Memory B cell (primary cell): ENCODE measurements around the gene RUNDC3A.

Experiments used
- ATAC-seq: fragments of 150-1000 bp; cut with Tn5 transposase; 2 replicates; pipeline ENCODE4 v1.10.0; 2021; ENCODE audit warnings: low read depth, mild to moderate bottlenecking, moderate library complexity
- DNase-seq, 2 donors: peaks; one replicate each; pipeline ENCODE4 v3.0.0; 2022; ENCODE audit warnings: low spot score in 2 of 2
- H3K27ac Mint-ChIP-seq: one replicate; pipeline ENCODE4 v1.8.0; 2022; ENCODE audit warnings: mild to moderate bottlenecking, moderate library complexity, mixed read lengths
- H3K27me3 Mint-ChIP-seq: one replicate; pipeline ENCODE4 v1.8.0; 2022; ENCODE audit warnings: mixed read lengths
- H3K36me3 Mint-ChIP-seq: one replicate; pipeline ENCODE4 v1.8.0; 2022; ENCODE audit warnings: mild to moderate bottlenecking, mixed read lengths
- H3K4me1 Mint-ChIP-seq: one replicate; pipeline ENCODE4 v1.8.0; 2022; ENCODE audit warnings: mixed read lengths
- H3K4me3 Mint-ChIP-seq: one replicate; pipeline ENCODE4 v1.8.0; 2022; ENCODE audit warnings: mild to moderate bottlenecking, moderate library complexity, mixed read lengths
- H3K9me3 Mint-ChIP-seq: one replicate; pipeline ENCODE4 v1.8.0; 2022; ENCODE audit warnings: mixed read lengths

Gene RUNDC3A

DNA sequence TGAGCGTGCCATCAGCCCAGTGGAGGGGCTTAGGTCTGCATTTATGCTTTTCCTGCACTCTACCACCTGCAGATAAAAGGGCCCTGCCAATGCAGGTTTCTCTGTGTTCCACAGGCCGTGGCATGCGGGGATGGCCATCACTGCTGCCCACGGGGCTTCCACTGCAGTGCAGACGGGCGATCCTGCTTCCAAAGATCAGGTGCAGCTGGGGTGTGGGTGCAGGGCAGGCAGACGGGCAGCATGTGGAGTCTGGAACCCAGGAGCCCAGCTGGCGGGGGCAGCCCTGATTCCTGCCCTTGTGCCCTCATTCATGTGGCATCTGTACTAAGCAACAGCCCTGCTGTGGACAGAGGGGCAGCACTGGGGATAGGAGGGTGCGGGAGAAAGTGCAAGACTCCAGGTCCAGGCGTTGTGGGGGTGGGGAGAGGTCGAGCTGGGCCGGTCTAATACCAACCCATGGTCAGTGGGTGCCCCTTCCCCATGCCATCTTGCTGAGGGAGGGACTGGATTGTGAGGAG, 41.2 kb downstream of the RUNDC3A start:
- ATAC-seq = no peak

DNA sequence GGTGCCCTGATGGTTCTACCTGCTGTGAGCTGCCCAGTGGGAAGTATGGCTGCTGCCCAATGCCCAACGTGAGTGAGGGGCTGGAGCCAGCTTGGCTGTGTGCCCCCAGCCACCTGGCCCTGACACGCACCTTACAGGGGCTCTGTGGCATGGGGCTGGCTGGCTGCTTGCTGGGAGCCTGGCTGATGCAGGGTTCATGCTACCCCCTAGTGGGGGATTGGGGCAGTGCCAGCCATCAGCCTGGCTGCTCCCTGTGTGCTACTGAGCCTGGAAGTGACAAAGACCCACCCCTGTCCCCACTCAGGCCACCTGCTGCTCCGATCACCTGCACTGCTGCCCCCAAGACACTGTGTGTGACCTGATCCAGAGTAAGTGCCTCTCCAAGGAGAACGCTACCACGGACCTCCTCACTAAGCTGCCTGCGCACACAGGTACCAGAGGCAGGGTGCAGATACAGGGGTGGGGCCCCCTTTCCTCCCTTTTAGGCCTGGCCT, 42.4 kb downstream of the RUNDC3A start:
- ATAC-seq (peak; percentile 30), DNase-seq (peak; percentile 71 to 81)
- Mint-ChIP-seq H3K4me1 (peaks cover 35% of the 10 kb centered on the region), H3K9me3 (no peaks in the 10 kb centered on the region), H3K27ac (peak overlapping the region; percentile 38), H3K27me3 (no peaks in the 10 kb centered on the region), H3K4me3 (no peak overlapping the region), H3K36me3 (peaks cover 10% of the 10 kb centered on the region)

More for the DNA sequence above, 41.2 kb downstream of the RUNDC3A start:
- no peaks in the 10 kb centered on the region for H3K9me3 Mint-ChIP-seq
- peaks cover 10% of the 10 kb centered on the region for H3K36me3 Mint-ChIP-seq
- H3K27me3 Mint-ChIP-seq = no peaks in the 10 kb centered on the region
- H3K27ac Mint-ChIP-seq = no peak overlapping the region
- H3K4me3 Mint-ChIP-seq = no peak overlapping the region
- DNase-seq = no peak
- H3K4me1 Mint-ChIP-seq = peaks cover 39% of the 10 kb centered on the region

DNA sequence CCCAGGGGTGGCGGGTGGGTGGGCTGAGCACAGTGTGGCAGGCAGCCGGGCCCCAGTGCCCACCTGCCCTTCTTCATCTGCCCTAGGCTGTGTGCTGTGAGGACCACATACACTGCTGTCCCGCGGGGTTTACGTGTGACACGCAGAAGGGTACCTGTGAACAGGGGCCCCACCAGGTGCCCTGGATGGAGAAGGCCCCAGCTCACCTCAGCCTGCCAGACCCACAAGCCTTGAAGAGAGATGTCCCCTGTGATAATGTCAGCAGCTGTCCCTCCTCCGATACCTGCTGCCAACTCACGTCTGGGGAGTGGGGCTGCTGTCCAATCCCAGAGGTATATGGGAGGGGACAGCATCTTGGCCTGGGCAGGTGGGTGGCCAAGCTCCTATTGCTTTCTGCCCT, 43.1 kb downstream of the RUNDC3A start:
- Mint-ChIP-seq H3K4me3 (no peak overlapping the region), H3K36me3 (peaks cover 10% of the 10 kb centered on the region), H3K27ac (no peak overlapping the region), H3K9me3 (no peaks in the 10 kb centered on the region), H3K4me1 (peaks cover 28% of the 10 kb centered on the region), H3K27me3 (no peaks in the 10 kb centered on the region)
- DNase-seq (no peak), ATAC-seq (no peak)

DNA sequence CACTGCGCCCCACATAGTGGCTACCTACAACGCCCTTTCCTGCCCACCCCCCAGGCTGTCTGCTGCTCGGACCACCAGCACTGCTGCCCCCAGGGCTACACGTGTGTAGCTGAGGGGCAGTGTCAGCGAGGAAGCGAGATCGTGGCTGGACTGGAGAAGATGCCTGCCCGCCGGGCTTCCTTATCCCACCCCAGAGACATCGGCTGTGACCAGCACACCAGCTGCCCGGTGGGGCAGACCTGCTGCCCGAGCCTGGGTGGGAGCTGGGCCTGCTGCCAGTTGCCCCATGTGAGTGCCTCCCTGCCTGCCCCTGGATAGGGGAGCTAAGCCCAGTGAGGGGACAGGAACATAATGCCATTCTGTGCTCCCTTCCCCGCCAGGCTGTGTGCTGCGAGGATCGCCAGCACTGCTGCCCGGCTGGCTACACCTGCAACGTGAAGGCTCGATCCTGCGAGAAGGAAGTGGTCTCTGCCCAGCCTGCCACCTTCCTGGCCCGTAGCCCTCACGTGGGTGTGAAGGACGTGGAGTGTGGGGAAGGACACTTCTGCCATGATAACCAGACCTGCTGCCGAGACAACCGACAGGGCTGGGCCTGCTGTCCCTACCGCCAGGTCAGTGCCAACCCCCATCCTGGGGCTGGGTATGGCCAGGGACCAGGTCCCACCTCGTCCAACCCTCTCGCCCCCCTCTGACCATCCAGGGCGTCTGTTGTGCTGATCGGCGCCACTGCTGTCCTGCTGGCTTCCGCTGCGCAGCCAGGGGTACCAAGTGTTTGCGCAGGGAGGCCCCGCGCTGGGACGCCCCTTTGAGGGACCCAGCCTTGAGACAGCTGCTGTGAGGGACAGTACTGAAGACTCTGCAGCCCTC, 43.8 kb downstream of the RUNDC3A start:
- H3K9me3 Mint-ChIP-seq = no peaks in the 10 kb centered on the region
- no peak for DNase-seq
- no peaks in the 10 kb centered on the region for H3K27me3 Mint-ChIP-seq
- peak overlapping the region; percentile 71 for H3K4me3 Mint-ChIP-seq
- no peak for ATAC-seq
- H3K27ac Mint-ChIP-seq = no peak overlapping the region
- H3K36me3 Mint-ChIP-seq = peaks cover 10% of the 10 kb centered on the region
- peaks cover 27% of the 10 kb centered on the region for H3K4me1 Mint-ChIP-seq

DNA sequence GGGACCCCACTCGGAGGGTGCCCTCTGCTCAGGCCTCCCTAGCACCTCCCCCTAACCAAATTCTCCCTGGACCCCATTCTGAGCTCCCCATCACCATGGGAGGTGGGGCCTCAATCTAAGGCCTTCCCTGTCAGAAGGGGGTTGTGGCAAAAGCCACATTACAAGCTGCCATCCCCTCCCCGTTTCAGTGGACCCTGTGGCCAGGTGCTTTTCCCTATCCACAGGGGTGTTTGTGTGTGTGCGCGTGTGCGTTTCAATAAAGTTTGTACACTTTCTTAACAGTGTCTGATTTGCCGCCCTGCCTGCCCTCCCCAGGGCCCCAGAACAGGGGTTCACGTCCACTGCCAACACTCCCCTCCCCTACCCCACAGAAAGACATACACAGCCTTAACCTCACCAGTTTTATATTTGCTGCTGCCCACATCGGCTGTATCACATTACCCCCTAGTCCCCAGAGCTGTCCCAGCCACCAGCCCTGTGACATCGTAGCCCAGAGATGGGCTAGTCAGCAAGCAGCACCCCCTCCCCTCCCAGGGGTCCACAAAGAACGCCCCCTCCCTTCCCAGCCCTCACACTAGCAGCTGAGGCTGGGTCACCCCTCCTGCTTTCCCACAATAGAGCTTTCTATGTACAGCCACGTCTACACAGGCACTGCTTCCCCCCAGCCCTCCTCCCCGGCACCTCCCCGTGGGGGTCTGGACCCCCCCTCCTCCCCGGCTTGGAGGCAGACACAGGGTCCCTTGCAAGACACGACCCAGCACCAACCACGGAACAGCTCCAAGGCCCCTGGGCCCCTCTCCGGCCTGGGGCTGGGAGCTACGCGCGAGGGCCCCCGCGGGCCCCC, 44.6 kb downstream of the RUNDC3A start:
- ATAC-seq (no peak), DNase-seq (no peak)
- H3K27ac Mint-ChIP-seq = no peak overlapping the region
- peak overlapping the region; percentile 71 for H3K4me3 Mint-ChIP-seq
- no peaks in the 10 kb centered on the region for H3K27me3 Mint-ChIP-seq
- no peaks in the 10 kb centered on the region for H3K9me3 Mint-ChIP-seq
- peaks cover 25% of the 10 kb centered on the region for H3K4me1 Mint-ChIP-seq
- peaks cover 10% of the 10 kb centered on the region for H3K36me3 Mint-ChIP-seq

DNA sequence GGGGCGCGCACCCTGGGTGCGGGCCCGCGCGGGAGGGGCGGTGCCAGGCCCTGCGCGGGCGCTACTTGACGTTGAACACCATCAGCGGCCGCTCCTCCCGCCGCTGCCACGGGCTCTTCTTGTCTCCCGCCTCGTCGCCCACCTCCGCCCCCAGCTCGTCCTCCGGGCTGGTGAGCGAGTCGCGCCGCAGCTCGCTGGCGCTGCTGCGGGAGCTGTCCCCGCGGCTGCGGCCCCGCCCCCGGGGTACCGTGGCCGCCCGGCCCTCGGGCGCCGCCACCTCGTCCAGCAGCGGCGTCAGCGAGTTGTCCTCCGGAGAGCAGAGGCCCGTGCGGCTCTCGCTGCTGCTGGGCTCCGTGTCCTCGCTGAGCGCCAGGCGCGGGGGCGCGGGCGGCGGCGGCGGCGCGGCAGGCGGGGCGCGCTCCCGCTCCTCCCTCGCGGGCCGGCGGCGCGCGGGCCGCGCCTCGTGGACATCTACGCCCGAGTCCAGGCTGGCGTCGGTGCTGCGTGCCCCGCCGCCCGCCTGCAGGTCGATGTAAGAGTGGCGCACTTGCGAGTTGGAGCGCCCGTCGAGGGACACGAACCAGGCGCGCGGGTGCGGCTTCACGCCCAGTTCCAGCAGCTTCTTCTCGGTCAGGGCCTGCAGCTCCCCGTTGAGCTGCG, 45.4 kb downstream of the RUNDC3A start:
- Mint-ChIP-seq H3K9me3 (no peaks in the 10 kb centered on the region), H3K4me1 (peaks cover 22% of the 10 kb centered on the region), H3K4me3 (peak overlapping the region; percentile 62), H3K36me3 (peaks cover 10% of the 10 kb centered on the region), H3K27me3 (no peaks in the 10 kb centered on the region), H3K27ac (no peak overlapping the region)
- DNase-seq (no peak), ATAC-seq (peak; percentile 42)

DNA sequence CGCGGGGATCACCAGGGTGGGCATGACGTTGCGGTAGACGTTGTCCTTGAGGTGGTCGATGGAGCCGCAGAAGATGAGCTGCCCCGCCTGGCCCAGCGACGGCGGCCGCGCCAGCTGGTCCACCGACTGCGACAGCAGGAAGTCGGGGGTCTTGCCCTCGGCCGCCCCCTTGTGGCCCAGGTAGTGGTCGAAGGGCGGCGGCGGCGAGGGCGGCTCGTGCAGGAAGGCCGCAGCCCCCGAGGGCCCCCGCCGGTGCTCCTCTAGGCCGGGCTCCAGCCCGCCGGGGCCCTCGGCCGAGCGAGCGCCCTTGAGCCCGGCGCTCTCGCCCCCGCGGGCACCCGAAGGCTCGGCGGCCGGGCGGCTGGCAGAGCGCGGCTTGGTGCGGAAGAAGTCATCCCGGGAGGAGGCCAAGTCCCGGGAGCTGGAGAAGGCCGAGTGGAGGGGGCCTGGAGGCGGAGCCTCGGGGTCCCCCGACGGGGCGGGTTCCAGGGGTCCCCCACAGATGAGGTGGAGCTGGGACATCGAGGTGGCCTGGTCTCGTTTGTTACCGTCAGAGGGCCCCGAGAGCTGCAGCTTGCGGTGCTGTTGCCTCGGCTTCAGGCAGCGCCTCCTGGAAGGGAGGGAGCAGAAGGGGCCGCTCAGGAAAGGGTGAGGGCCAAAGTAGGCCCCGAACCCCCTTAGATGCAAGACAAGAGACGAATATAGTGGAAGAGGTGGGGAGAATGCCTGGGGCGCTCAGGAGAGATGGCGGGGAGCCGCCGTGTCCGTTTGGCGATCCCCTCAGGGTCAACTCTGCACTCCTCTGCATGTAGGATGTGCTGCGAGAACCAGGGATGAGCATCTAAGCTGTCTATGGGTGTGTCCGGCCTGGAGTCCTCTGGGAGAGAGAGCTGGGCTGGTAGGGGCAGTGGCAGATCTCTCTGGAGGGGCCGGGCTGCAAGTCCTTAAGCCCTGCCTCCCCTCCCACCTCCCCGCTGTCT, 46.5 kb downstream of the RUNDC3A start:
- Mint-ChIP-seq H3K4me1 (peaks cover 20% of the 10 kb centered on the region), H3K27me3 (no peaks in the 10 kb centered on the region), H3K27ac (no peak overlapping the region), H3K9me3 (no peaks in the 10 kb centered on the region), H3K4me3 (peak overlapping the region; percentile 75), H3K36me3 (peaks cover 10% of the 10 kb centered on the region)
- peak; percentile 56 for ATAC-seq
- DNase-seq = peak; percentile 68 to 78

DNA sequence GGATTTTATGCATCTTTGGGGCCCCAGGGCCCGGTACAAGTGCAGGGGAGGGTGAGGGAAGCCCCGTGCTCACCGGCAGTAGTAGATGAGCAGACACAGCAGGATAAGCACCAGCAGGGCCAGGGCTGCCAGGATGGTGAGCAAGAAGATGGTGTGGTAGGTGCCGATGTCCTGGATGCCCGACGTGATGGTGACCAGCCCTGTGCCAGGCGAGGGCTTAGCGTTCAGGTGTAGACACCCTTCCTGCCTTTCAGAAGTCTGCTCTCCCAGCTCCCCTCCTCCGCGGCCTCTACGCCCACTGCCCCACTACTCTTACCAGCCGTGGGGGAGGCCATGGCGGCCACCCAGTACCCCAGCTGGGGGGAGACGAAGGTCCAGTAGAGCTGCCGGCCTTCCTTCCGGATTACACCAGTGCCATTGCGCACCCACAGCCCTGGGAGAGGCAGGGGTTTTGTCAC, 47.3 kb downstream of the RUNDC3A start:
- ATAC-seq (no peak), DNase-seq (no peak)
- Mint-ChIP-seq H3K9me3 (no peaks in the 10 kb centered on the region), H3K27me3 (no peaks in the 10 kb centered on the region), H3K36me3 (peaks cover 10% of the 10 kb centered on the region), H3K27ac (no peak overlapping the region), H3K4me1 (peaks cover 22% of the 10 kb centered on the region), H3K4me3 (no peak overlapping the region)

DNA sequence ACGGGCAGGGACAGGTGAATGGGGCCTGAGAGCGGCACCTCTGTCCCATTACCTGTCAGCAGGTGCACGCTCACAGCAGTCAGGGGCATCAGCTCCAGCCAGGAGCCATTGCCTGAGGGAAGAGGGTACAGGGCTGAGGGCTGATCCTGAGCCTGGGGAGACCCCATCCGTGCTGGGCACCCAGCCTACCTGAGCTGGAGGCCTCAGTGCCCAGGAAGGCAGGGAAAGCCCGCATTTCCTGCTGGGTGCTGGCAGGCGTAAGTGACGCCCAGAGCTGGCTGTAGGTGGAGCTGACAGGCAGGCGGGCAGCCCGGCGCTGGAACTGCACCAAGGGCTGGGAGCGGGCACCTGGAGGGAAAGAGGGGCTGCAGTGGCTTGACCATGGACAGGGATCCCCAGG, 47.8 kb downstream of the RUNDC3A start:
- peaks cover 10% of the 10 kb centered on the region for H3K36me3 Mint-ChIP-seq
- H3K4me1 Mint-ChIP-seq = peaks cover 20% of the 10 kb centered on the region
- ATAC-seq (no peak), DNase-seq (no peak)
- peaks cover 2% of the 10 kb centered on the region for H3K27me3 Mint-ChIP-seq
- no peak overlapping the region for H3K4me3 Mint-ChIP-seq
- no peaks in the 10 kb centered on the region for H3K9me3 Mint-ChIP-seq
- no peak overlapping the region for H3K27ac Mint-ChIP-seq

DNA sequence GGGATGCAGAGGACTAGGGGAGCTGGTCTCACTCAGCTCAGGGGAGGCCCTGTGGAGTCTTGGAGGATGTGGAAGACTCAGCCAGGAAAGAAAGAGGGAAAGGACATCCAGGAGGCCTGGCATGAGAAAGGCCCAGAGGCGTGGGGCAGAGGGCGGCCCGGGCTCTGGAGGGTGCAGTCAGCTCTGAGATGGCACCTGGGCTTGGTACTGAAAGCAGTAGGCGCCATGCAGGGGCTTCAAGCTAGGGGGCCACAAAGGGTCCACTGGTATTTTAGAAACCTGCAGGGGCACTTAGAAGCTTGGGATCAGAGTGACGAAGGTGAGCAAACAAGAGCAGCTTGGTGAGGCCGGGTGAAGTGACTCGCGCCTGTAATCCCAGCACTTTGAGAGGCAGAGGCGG, 49.7 kb downstream of the RUNDC3A start:
- Mint-ChIP-seq H3K27me3 (peaks cover 5% of the 10 kb centered on the region), H3K4me3 (no peak overlapping the region), H3K36me3 (no peaks in the 10 kb centered on the region), H3K9me3 (no peaks in the 10 kb centered on the region), H3K4me1 (peaks cover 18% of the 10 kb centered on the region), H3K27ac (no peak overlapping the region)
- ATAC-seq (no peak), DNase-seq (no peak)

DNA sequence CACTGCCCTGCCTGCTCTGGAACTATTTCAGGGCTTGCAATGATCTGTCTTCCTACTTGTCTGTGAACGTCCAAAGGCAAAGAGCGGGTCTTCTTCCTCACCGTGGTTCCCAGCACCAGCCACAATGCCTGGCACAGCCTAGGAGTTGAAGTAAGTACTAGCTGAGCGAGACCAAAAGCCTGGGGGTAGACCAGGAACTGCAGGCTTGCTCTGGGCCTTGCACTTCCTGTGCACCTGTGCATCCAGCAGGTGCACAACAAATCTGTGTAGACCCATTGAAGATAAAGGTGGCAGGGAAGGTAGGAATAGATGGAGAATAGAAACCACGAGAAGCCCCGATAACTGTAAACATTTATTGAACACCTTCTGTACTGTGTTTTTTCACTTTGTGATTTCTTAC, 50.6 kb downstream of the RUNDC3A start:
- no peaks in the 10 kb centered on the region for H3K9me3 Mint-ChIP-seq
- H3K27me3 Mint-ChIP-seq = peaks cover 5% of the 10 kb centered on the region
- no peaks in the 10 kb centered on the region for H3K36me3 Mint-ChIP-seq
- peaks cover 16% of the 10 kb centered on the region for H3K4me1 Mint-ChIP-seq
- H3K27ac Mint-ChIP-seq = peak overlapping the region; percentile 76
- no peak overlapping the region for H3K4me3 Mint-ChIP-seq
- peak; percentile 20 for ATAC-seq
- no peak for DNase-seq

DNA sequence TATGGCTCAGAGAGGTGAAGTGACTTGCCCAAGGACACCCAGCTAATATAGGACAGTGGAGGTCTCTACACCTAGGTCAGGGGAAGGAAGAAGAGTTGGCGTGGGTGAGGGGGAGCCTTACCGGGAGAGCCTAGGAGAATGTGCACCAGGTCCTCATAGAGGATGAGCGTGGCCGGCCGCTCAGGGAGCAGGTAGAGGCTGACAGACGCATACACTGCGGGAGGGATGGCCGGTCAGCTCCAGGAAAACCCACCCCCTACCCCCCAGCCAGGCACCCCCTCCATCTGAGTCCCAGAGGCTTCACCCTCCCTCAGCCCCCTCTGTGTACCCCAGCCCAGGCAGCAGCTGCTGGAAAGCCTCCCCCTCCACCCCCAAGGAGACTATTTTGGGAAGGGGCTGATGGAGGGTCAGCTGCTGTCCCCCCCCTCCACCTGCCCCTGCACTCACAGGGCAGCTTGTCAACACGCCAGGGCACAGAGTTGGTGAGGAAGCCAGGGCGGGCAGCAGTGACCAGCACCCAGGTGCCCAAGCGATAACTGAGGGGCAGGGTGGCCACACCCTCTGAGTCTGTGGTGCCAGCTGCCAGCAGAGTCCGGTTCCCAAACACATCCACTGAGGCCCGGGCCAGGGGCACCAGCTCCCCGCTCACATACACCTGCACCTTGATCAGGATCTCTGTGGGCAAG, 51.2 kb downstream of the RUNDC3A start:
- peaks cover 5% of the 10 kb centered on the region for H3K27me3 Mint-ChIP-seq
- no peak overlapping the region for H3K27ac Mint-ChIP-seq
- H3K36me3 Mint-ChIP-seq = no peaks in the 10 kb centered on the region
- no peak overlapping the region for H3K4me3 Mint-ChIP-seq
- ATAC-seq (no peak), DNase-seq (no peak)
- H3K9me3 Mint-ChIP-seq = no peaks in the 10 kb centered on the region
- peaks cover 16% of the 10 kb centered on the region for H3K4me1 Mint-ChIP-seq
